ENCODE measurements around the gene ITGA5. TPM values are rescaled to one million over a fixed set of nuclear protein-coding genes. Genes with fewer than 3 reads are reported as not detected.

Gene ITGA5
- total and polyA plus RNA-seq, 2 of the 13 experiments (the other 11 are each of a cell fraction or from before 2014, with no cell fraction given): 0.20 to 0.40 TPM

- TF ChIP-seq GATA4 (IDR thresholded peaks at IDR 0.05; ENCODE audit: borderline replicate concordance, low read depth): no peak
- no peak for TF ChIP-seq MATR3 (CRISPR knock-in tag; IDR thresholded peaks at IDR 0.05)
- no peak for TF ChIP-seq ZNF251 (CRISPR knock-in tag; IDR thresholded peaks at IDR 0.05)
- no peak for TF ChIP-seq THAP9 (CRISPR knock-in tag; IDR thresholded peaks at IDR 0.05; ENCODE audit: borderline replicate concordance)
- 0 out of 2 replicates have a peak, but pooled peaks have one; percentile 40 for TF ChIP-seq ZBTB25 (CRISPR knock-in tag; IDR thresholded peaks at IDR 0.05)
- TF ChIP-seq, protein P1, sequence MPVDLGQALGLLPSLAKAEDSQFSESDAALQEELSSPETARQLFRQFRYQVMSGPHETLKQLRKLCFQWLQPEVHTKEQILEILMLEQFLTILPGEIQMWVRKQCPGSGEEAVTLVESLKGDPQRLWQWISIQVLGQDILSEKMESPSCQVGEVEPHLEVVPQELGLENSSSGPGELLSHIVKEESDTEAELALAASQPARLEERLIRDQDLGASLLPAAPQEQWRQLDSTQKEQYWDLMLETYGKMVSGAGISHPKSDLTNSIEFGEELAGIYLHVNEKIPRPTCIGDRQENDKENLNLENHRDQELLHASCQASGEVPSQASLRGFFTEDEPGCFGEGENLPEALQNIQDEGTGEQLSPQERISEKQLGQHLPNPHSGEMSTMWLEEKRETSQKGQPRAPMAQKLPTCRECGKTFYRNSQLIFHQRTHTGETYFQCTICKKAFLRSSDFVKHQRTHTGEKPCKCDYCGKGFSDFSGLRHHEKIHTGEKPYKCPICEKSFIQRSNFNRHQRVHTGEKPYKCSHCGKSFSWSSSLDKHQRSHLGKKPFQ (CRISPR knock-in tag; IDR thresholded peaks at IDR 0.05; ENCODE audit: insufficient replicate concordance): no peak
- TF ChIP-seq, protein P2, sequence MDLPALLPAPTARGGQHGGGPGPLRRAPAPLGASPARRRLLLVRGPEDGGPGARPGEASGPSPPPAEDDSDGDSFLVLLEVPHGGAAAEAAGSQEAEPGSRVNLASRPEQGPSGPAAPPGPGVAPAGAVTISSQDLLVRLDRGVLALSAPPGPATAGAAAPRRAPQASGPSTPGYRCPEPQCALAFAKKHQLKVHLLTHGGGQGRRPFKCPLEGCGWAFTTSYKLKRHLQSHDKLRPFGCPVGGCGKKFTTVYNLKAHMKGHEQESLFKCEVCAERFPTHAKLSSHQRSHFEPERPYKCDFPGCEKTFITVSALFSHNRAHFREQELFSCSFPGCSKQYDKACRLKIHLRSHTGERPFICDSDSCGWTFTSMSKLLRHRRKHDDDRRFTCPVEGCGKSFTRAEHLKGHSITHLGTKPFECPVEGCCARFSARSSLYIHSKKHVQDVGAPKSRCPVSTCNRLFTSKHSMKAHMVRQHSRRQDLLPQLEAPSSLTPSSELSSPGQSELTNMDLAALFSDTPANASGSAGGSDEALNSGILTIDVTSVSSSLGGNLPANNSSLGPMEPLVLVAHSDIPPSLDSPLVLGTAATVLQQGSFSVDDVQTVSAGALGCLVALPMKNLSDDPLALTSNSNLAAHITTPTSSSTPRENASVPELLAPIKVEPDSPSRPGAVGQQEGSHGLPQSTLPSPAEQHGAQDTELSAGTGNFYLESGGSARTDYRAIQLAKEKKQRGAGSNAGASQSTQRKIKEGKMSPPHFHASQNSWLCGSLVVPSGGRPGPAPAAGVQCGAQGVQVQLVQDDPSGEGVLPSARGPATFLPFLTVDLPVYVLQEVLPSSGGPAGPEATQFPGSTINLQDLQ (CRISPR knock-in tag; IDR thresholded peaks at IDR 0.05): no peak
- TF ChIP-seq, protein P3, sequence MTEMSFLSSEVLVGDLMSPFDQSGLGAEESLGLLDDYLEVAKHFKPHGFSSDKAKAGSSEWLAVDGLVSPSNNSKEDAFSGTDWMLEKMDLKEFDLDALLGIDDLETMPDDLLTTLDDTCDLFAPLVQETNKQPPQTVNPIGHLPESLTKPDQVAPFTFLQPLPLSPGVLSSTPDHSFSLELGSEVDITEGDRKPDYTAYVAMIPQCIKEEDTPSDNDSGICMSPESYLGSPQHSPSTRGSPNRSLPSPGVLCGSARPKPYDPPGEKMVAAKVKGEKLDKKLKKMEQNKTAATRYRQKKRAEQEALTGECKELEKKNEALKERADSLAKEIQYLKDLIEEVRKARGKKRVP (CRISPR knock-in tag; IDR thresholded peaks at IDR 0.05): no peak
- TF ChIP-seq ZHX1 (CRISPR knock-in tag; IDR thresholded peaks at IDR 0.05; ENCODE audit: low read depth): no peak
- TF ChIP-seq KLF16 (CRISPR knock-in tag; IDR thresholded peaks at IDR 0.05): peak in 1 of 2 experiments; percentile 60; a peak in 1 of 4 replicates
- no peak for TF ChIP-seq BRD4 (CRISPR knock-in tag; IDR thresholded peaks at IDR 0.05)
Measured at GRCh38 chr12:54360717-54361456, 58.2 kb downstream of the ITGA5 start (continued).
